ENCODE data around the gene DNM1. TPM values are rescaled to one million over a fixed set of nuclear protein-coding genes. Genes with fewer than 3 reads are reported as not detected.
"Not testable (repeated sequence)": the region's sequence is repeated elsewhere in the genome, so short reads cannot be mapped to it uniquely, and the experiment has no call there.

The DNM1 gene
- total RNA-seq, 1 donor from 2014 or later = 52.7 TPM

GRCh38 chr9:128216781-128217553 is 13.8 kb downstream of the DNM1 start:
- ATAC-seq (no peak), DNase-seq (ENCODE audit: low spot score) (no peak)
- intact Hi-C loops (cut with DNase I) = no loop called here

DNA sequence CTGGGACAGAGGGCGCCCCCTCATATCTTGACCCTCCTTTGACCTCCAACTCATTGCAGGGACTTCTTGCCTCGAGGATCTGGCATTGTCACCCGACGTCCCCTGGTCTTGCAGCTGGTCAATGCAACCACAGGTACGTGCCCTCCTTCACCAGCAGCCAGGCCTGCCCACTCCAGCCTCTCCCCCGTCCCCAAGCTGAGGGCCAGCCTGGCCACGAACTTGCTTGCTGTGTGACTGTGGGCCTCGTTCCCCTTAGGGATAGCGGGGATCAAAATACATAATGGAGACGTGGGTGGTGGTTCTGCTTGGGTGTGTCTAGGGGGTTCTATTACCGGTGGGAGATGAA is 15.0 kb downstream of the DNM1 start:
- intact Hi-C loops (cut with DNase I) = no loop called here
- DNase-seq (ENCODE audit: low spot score) (no peak), ATAC-seq (no peak)

DNA sequence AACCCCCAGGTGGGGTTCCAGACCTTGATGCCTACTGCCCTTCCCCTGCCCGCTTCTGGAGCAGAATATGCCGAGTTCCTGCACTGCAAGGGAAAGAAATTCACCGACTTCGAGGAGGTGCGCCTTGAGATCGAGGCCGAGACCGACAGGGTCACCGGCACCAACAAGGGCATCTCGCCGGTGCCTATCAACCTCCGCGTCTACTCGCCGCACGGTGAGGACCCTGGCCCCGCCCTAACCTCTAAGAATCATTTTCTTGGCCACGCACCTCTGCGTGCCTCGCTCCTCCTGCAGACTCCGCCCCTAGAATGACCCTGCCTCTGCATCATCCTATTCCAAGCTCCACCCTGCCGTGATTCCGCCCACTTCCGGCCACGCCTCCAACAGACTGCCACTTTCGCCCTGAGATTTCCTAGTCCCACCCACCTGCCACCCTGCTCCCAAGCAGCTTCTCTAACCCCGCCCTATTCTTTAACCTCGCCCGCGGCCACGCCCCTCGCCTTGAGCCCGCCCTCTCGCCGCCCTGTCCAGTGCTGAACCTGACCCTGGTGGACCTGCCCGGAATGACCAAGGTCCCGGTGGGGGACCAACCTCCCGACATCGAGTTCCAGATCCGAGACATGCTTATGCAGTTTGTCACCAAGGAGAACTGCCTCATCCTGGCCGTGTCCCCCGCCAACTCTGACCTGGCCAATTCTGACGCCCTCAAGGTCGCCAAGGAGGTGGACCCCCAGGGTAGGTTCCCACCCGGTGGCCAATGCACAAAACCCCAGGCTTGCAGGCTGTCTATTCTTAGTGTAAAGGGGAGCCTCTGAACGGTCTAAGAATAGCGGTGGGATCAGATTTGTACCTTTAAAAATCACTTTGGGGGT is 15.6 kb downstream of the DNM1 start:
- peak; percentile 93 for DNase-seq (ENCODE audit: low spot score)
- intact Hi-C loops (cut with DNase I) = no loop called here
- ATAC-seq = peak; percentile 85

DNA sequence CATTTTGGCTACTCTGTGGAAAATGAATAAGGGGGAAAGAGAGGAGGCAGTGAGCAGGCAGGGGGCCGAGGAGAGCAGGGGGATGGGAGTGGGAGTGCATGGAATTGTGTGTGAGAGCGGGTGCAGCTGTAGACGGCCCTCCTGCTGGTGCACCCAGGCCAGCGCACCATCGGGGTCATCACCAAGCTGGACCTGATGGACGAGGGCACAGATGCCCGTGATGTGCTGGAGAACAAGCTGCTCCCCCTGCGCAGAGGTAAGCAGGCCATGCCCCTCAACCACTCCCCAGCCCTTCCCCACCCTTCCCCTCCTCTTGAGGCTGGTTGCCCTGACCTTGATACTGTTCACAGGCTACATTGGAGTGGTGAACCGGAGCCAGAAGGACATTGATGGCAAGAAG is 16.7 kb downstream of the DNM1 start:
- no peak for DNase-seq (ENCODE audit: low spot score)

DNA sequence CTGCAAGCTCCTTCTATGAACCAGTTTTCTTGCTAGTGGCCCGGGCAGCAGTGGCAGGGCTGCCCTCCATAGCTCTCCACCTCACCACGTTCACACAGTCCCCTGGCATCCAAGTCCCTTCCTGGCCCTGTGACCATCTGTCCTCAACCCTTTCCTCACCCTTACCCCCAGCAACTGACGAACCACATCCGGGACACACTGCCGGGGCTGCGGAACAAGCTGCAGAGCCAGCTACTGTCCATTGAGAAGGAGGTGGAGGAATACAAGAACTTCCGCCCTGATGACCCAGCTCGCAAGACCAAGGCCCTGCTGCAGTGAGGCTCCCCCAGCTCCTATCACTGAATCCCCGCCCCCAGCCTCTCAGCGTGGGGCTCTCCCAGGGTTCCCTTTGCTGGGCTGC is 18.8 kb downstream of the DNM1 start:
- DNase-seq (ENCODE audit: low spot score) (no peak), ATAC-seq (no peak)
- intact Hi-C loops (cut with DNase I) = no loop called here

More for the DNA sequence above, 16.7 kb downstream of the DNM1 start:
- intact Hi-C loops (cut with DNase I) = no loop called here
- ATAC-seq = no peak

DNA sequence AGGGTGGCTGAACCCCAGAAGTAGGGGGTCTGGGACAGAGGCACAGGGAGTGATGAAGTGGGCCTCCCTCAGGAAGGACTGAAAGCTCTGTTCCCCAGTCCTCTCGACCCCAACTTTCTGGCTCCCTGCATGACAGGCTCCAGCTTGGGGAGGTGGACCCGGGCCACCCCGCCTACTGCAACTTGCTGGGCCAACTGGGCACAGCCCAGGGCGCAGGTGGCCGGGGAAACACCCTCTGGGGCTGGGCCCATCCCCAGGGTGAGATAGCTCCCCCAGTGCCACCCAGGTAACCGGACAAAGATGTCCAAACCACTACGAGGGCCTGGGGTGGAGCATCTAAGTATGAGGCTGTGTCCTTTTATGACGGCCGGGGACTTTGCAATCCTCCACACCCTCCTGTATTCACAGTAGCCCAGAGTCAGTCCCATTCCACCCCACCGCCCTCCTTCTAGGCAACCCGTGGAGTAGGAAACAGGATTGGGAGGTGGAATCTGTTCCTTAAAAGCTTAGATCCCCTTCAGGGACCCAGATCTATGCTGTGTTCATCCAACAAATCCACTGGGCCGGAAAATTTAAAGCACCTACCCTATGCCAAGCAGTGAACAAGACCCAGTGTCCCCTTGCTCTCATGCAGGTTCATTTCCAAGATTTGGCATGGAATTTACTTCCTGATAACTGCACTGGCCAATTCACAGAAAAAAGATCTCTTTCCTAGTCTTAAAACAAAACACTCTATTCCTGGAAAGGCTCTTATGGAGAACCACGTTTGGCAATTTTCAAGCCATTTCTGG is 19.9 kb downstream of the DNM1 start:
- no peak for DNase-seq (ENCODE audit: low spot score)
- intact Hi-C loops (cut with DNase I) = no loop called here
- ATAC-seq = no peak

DNA sequence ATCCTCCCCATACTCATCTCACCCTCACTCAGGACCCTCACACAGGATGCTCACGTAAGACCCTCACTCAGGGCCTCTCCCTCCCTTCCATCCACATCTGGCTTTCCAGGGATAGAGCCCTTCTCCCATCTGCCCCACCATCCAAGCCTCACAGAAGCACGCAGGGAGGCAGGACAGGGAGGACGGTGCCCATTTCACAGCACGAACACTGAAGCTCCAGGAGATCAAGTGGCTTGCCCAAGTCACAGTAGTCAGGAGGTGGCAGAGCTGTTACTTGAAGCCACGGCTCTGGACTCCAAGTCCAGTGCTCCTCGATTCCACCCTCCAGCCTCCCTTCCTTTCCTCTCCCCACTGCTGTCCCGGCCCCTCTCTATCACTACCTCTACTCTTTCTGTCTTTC is 21.7 kb downstream of the DNM1 start:
- intact Hi-C loops (cut with DNase I) = no loop called here
- no peak for ATAC-seq
- DNase-seq (ENCODE audit: low spot score) = no peak

- DNase-seq (ENCODE audit: low spot score) (no peak), ATAC-seq (no peak)
- intact Hi-C loops (cut with DNase I) = no loop called here
Measured at GRCh38 chr9:128225770-128226411, 22.7 kb downstream of the DNM1 start.

- ATAC-seq = no peak
- intact Hi-C loops (cut with DNase I) = no loop called here
- DNase-seq (ENCODE audit: low spot score) = no peak
Measured at GRCh38 chr9:128226412-128226801, 23.2 kb downstream of the DNM1 start.

GRCh38 chr9:128230897-128231296 is 27.7 kb downstream of the DNM1 start:
- intact Hi-C loops (cut with DNase I); ATAC-seq; DNase-seq (ENCODE audit: low spot score): not testable (repeated sequence)

DNA sequence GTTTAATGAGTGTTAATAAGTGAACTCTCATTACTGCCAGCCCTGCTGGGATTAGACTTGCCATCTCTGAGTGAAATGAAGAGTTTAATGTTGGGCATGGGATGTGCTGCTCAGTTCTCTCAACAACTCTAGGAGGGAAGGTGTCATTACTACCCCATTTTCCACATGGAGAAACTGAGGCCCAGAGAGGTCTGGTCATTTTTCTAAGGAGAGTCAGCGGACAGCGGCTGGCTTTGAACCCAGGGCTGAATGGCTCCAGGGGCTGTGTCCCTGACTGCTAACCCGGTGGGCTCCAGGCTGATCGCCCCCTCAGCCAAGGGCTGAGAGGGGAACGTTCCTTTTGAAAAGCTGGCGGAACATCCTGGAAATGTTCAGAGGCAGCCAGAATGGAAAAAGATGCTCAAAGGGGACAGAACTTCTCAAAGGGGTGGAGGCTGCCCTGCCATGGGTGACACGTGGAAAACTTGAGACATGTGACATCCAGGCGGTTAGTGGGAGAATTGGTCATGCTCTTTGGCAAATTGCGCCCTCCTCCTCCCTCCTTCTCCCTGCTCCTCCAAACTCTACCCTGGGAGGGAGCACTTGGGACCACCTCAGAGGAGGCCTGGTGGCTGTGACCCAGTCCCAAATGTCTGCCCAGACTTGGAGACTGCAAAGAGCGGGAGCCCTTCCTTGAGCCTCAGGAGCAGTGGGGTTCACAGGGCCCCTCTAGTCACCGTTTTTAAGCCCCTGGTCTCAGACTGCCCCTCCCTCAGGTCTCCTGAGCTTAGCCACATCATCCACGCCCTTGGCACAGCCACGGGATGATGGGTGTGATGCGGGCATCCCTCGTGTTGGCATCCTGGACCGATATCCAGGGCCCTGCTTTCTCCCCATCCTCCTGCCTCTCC is 28.7 kb downstream of the DNM1 start:
- ATAC-seq = peak; percentile 85
- DNase-seq (ENCODE audit: low spot score) = no peak
- intact Hi-C loops (cut with DNase I) = no loop called here

DNA sequence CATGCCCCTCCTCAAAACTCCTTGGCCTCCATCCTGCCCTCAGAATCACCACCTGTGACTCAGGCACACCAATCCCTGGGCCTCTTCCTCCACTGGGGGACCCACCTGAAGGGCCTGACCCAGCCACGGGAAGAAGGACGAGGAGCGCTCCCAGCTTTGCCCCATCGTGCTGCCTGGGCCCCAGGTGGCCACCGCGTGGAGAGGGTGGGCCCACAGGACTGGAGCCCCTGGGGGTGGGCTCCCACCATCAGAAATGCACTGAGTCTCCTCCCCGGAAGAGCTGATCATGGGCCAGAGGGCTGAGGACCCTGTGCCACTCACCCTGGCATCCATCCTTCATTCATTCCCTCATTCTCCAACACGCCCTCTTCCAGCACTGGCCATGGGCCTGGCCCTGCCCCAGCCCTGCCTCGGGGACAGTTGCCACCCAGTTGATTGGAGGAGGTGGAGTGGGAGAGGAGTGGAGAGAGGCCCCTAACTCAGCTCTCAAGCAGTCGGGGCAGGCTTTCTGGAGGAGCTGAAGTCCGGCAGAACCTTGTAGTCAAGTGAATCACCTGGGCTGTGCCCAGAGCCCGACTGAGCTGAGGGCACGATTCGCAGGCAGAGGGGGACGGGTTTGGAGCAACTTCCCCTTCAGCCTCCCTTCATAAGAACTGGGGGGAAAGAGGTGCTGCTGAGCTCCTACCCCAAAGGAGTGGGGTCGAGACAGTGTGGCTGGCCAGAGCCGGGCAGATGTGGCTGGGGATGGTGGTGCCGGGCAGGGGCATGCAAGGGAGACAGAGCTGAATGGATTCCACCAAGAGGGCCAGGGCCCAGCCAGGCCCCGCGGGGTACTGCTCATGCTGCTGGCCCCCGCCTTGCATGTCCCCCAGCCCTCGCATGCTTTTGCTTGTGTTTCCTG is 29.6 kb downstream of the DNM1 start:
- intact Hi-C loops (cut with DNase I) = no loop called here
- ATAC-seq (peak; percentile 33), DNase-seq (ENCODE audit: low spot score) (no peak)

GRCh38 chr9:128233817-128234406 is 30.7 kb downstream of the DNM1 start:
- intact Hi-C loops (cut with DNase I) = no loop called here
- ATAC-seq (no peak), DNase-seq (ENCODE audit: low spot score) (no peak)

DNA sequence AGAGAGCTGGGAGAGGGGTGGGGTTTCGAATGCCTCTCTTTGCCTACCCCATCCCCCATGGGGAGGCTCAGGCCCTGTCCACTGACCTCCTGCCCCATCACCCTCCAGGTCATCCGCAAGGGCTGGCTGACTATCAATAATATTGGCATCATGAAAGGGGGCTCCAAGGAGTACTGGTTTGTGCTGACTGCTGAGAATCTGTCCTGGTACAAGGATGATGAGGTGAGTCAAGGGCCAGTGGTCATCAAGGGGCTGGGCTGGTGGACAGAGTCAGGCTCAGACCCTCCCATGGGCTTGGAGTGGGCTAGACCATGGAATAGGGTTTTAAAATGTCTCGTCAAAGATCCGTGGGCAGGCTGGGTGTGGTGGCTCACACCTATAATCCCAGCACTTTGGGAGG is 38.9 kb downstream of the DNM1 start:
- DNase-seq (ENCODE audit: low spot score) (no peak), ATAC-seq (no peak)
- intact Hi-C loops (cut with DNase I) = no loop called here

DNA sequence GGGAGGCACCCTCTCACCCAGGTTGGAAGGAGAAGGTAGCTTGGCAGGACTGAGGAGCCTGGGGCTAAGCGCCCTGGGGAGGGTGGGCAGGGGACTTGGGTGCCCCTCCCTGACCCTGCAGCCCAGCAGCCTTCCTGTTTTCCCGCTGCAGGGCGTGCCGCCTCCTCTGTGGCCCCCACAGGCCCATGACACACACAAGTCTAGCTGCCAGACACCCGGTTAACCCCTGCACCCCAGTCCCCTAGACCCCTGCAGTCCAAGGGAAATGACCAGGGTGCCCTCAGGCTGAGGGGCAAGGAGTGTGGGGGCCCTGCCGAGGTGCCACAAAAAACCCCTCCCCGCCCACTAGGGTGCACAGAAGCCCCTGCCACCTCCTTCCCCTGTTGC is 39.6 kb downstream of the DNM1 start:
- intact Hi-C loops (cut with DNase I) = no loop called here
- no peak for DNase-seq (ENCODE audit: low spot score)
- peak; percentile 33 for ATAC-seq

GRCh38 chr9:128243215-128244018 is 40.2 kb downstream of the DNM1 start:
- intact Hi-C loops (cut with DNase I) = no loop called here
- ATAC-seq = peak; percentile 23
- DNase-seq (ENCODE audit: low spot score) = peak; percentile 81

Data from sciatic nerve (tissue), 2 donors.